Natural killer cell (primary cell): ENCODE data around the gene ATP11A. TPM values are rescaled to one million over a fixed set of nuclear protein-coding genes. Genes with fewer than 3 reads are reported as not detected.

Experiments used
- ATAC-seq, 3 donors: fragments of 150-1000 bp in 2 of 3; fragments of 200-7000 bp in 1 of 3; cut with Tn5 transposase; 1 replicate in 1 of 3; 2 replicates in 2 of 3; pipeline ENCODE4 v1.10.0; 2021; ENCODE audit warnings: mild to moderate bottlenecking in 2 of 3, moderate library complexity in 2 of 3
- DNase-seq, 2 donors: peaks; one replicate each; pipeline versions ENCODE4 v3.0.0 to v3.0.0-alpha.2; 2013 to 2021; ENCODE audit warnings: mixed read lengths in 1 of 2
- H3K27ac ChIP-seq: one replicate; pipeline ENCODE4 v1.5.1; 2013; ENCODE audit warnings: mild to moderate bottlenecking, low read length
- H3K27me3 ChIP-seq: one replicate; pipeline ENCODE4 v1.6.1; 2013; ENCODE audit warnings: low read length; ENCODE audit not compliant: control insufficient read depth, insufficient read depth
- H3K36me3 ChIP-seq: one replicate; pipeline ENCODE4 v1.6.1; 2013; ENCODE audit warnings: low read length; ENCODE audit not compliant: control insufficient read depth, insufficient read depth
- H3K4me1 ChIP-seq: one replicate; pipeline ENCODE4 v1.6.1; 2013; ENCODE audit warnings: low read length; ENCODE audit not compliant: control insufficient read depth, insufficient read depth
- H3K4me3 ChIP-seq: one replicate; pipeline ENCODE4 v1.5.1; 2013; ENCODE audit warnings: low read length
- H3K9me3 ChIP-seq: one replicate; pipeline ENCODE4 v1.6.1; 2013; ENCODE audit warnings: low read length; ENCODE audit not compliant: control insufficient read depth, insufficient read depth
- H3K27ac Mint-ChIP-seq, 2 donors: one replicate each; pipeline ENCODE4 v1.8.0; 2022; ENCODE audit warnings: mild to moderate bottlenecking in 2 of 2, mixed read lengths in 2 of 2, moderate library complexity in 1 of 2
- H3K27me3 Mint-ChIP-seq, 2 donors: one replicate each; pipeline ENCODE4 v1.8.0; 2022; ENCODE audit warnings: low read depth in 2 of 2, mixed read lengths in 2 of 2
- H3K36me3 Mint-ChIP-seq: one replicate; pipeline ENCODE4 v1.8.0; 2022; ENCODE audit warnings: mixed read lengths
- H3K4me1 Mint-ChIP-seq, 2 donors: one replicate each; pipeline ENCODE4 v1.8.0; 2022; ENCODE audit warnings: mixed read lengths in 2 of 2
- H3K4me3 Mint-ChIP-seq: one replicate; pipeline ENCODE4 v1.8.0; 2022; ENCODE audit warnings: mild to moderate bottlenecking, moderate library complexity, mixed read lengths
- H3K9me3 Mint-ChIP-seq, 2 donors: one replicate each; pipeline ENCODE4 v1.8.0; 2022; ENCODE audit warnings: mixed read lengths in 2 of 2
- CTCF ChIP-seq: fragments of 200-600 bp; IDR thresholded peaks from one replicate; pipeline ENCODE4 v1.8.0; 2022; ENCODE audit warnings: antibody characterized with exemption
- WGBS: methylation state at CpG from one replicate; pipeline ENCODE4 v1.1.7; 2013; ENCODE audit warnings: missing lambda C conversion rate; ENCODE audit not compliant: insufficient coverage; 5-methylcytosine and 5-hydroxymethylcytosine counted together
- intact Hi-C: fragments of 100-400 bp; cut with micrococcal nuclease; formaldehyde crosslinking; loops from one replicate; pipeline ENCODE4 v1.14.2; 2022
- total RNA-seq, 4 donors: library from RNA; stranded (reverse); fragments of 120-200 nt in 1 of 4; gene quantifications; one replicate each; pipeline versions ENCODE4 v1.2.3 to v1.2.4, GENCODE V29; 2013 to 2022

ATP11A gene
- total RNA-seq, 3 donors from 2014 or later (not counting 1 experiment from before 2014, with no cell fraction given), result 47.1 to 68.6 (median 50.7) TPM

- Histone ChIP-seq H3K9me3 (no peaks in the 10 kb centered on the region), H3K27me3 (no peaks in the 10 kb centered on the region), H3K4me3 (no peak overlapping the region), H3K4me1 (no peaks in the 10 kb centered on the region), H3K36me3 (no peaks in the 10 kb centered on the region), H3K27ac (no peak overlapping the region)
- TF ChIP-seq CTCF, result no peak
- Mint-ChIP-seq H3K9me3 (no peaks in the 10 kb centered on the region), H3K4me1 (peaks cover 39 to 43% of the 10 kb centered on the region in 2 donors), H3K27me3 (no peaks in the 10 kb centered on the region), H3K36me3 (no peaks in the 10 kb centered on the region), H3K4me3 (no peak overlapping the region), H3K27ac (no peak overlapping the region)
- 90% methylated on average over 22 of the region's 22 CpGs for WGBS
- ATAC-seq (no peak), DNase-seq (no peak)
- intact Hi-C loops, result no loop called here
These were observed 13.8 kb downstream of the ATP11A start for GRCh38 chr13:112703449-112704284.

GRCh38 chr13:112704308-112705145, 14.7 kb downstream of the ATP11A start:
- Mint-ChIP-seq H3K27ac (no peak overlapping the region), H3K4me3 (no peak overlapping the region), H3K27me3 (no peaks in the 10 kb centered on the region), H3K4me1 (peaks cover 39 to 50% of the 10 kb centered on the region in 2 donors), H3K9me3 (no peaks in the 10 kb centered on the region), H3K36me3 (no peaks in the 10 kb centered on the region)
- WGBS, result 68% methylated on average over 17 of the region's 17 CpGs
- Histone ChIP-seq H3K27ac (no peak overlapping the region), H3K4me3 (no peak overlapping the region), H3K27me3 (no peaks in the 10 kb centered on the region), H3K9me3 (no peaks in the 10 kb centered on the region), H3K36me3 (no peaks in the 10 kb centered on the region), H3K4me1 (no peaks in the 10 kb centered on the region)
- intact Hi-C loops, result no loop called here
- ATAC-seq (no peak), DNase-seq (no peak)
- TF ChIP-seq CTCF, result no peak

GRCh38 chr13:112705286-112705685, 15.4 kb downstream of the ATP11A start:
- H3K27ac ChIP-seq, result no peak overlapping the region
- TF ChIP-seq CTCF, result no peak
- Mint-ChIP-seq H3K4me1 (peaks cover 43 to 53% of the 10 kb centered on the region in 2 donors), H3K27me3 (no peaks in the 10 kb centered on the region), H3K27ac (no peak overlapping the region), H3K9me3 (no peaks in the 10 kb centered on the region), H3K4me3 (no peak overlapping the region), H3K36me3 (no peaks in the 10 kb centered on the region)
- H3K4me1 ChIP-seq, result no peaks in the 10 kb centered on the region
- ATAC-seq, result no peak
- DNase-seq, result no peak
- H3K36me3 ChIP-seq, result no peaks in the 10 kb centered on the region
- intact Hi-C loops, result no loop called here
- H3K4me3 ChIP-seq, result no peak overlapping the region
- 95% methylated on average over 17 of the region's 17 CpGs for WGBS
- no peaks in the 10 kb centered on the region for H3K9me3 ChIP-seq
- H3K27me3 ChIP-seq, result no peaks in the 10 kb centered on the region
